ENCODE results near the gene PDE6A.

The PDE6A gene

DNA sequence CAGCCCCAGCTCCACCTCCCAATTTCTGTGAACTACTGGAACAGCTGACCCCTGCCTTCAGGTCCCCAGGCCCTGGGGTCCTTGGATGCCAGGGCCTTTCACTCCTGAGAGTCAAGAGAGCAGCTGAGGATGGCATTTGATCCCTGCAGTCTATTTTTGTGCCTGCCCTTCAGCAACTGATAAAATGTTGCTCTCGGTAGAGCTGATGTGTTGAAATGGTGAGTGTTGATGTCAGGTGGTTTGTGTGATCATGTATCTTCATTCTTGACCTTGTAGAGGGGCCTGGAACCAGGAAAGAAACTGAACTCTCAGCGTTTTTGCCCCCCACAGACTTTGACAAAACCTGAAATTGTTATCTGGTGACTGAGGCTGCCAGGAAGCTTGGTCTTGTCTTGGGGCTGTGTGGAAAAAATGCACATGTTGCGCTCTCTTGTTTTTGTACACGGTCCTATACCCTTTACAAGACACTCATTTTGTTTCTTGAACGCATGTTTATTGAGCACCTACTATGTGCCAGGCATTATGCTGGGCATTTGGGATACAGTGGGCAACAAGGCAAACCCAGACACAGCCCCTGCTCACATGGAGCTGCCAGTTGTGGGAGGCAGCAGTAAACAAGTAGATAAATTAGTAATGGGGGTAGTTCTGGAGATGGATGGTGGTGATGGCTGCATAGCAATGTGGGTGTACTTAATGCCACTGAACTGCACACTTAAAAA lies 136.2 kb downstream of the PDE6A start:
- no peak for DNase-seq
